Osteocyte (in vitro differentiated cells): Measurements from ENCODE around the gene RPL10. TPM values are rescaled to one million over a fixed set of nuclear protein-coding genes. Genes with fewer than 3 reads are reported as not detected.
"Not testable (repeated sequence)": the region's sequence is repeated elsewhere in the genome, so short reads cannot be mapped to it uniquely, and the experiment has no call there.

Experiments used
- DNase-seq: peaks from one replicate; pipeline ENCODE4 v3.0.0; 2021; ENCODE audit warnings: mixed read lengths; ENCODE audit not compliant: unreplicated experiment; ENCODE audit errors: extremely low spot score
- H3K27ac Mint-ChIP-seq: one replicate; pipeline ENCODE4 v1.8.0; 2021; ENCODE audit warnings: mild to moderate bottlenecking, mixed read lengths; ENCODE audit not compliant: unreplicated experiment
- H3K27me3 Mint-ChIP-seq: one replicate; pipeline ENCODE4 v1.8.0; 2021; ENCODE audit warnings: mixed read lengths; ENCODE audit not compliant: unreplicated experiment
- H3K36me3 Mint-ChIP-seq: one replicate; pipeline ENCODE4 v1.8.0; 2021; ENCODE audit warnings: mixed read lengths; ENCODE audit not compliant: unreplicated experiment
- H3K4me1 Mint-ChIP-seq: one replicate; pipeline ENCODE4 v1.8.0; 2021; ENCODE audit warnings: mixed read lengths; ENCODE audit not compliant: unreplicated experiment
- H3K4me3 Mint-ChIP-seq: one replicate; pipeline ENCODE4 v1.8.0; 2021; ENCODE audit warnings: mild to moderate bottlenecking, moderate library complexity, mixed read lengths; ENCODE audit not compliant: unreplicated experiment
- H3K9me3 Mint-ChIP-seq: one replicate; pipeline ENCODE4 v1.8.0; 2021; ENCODE audit warnings: mixed read lengths; ENCODE audit not compliant: unreplicated experiment
- total RNA-seq: library from RNA; stranded (reverse); gene quantifications from 2 replicates; pipeline ENCODE4 v1.2.1, GENCODE V29; 2021
- TF ChIP-seq, protein P1 (sequence below): fragments of 200-600 bp; sonication (generic); IDR thresholded peaks from 2 replicates; pipeline ENCODE4 v1.5.0; 2021; ENCODE audit warnings: antibody characterized with exemption, mild to moderate bottlenecking, moderate library complexity

Gene RPL10
- total RNA-seq, 1 donor from 2014 or later: 2,857 TPM

GRCh38 chrX:154389812-154390747 lies 8.1 kb upstream of the RPL10 start:
- H3K4me3 Mint-ChIP-seq, H3K36me3 Mint-ChIP-seq, H3K27me3 Mint-ChIP-seq, H3K9me3 Mint-ChIP-seq, H3K4me1 Mint-ChIP-seq, DNase-seq, H3K27ac Mint-ChIP-seq: not testable (repeated sequence)

- peaks cover 15% of the 10 kb centered on the region for H3K4me1 Mint-ChIP-seq
- H3K4me3 Mint-ChIP-seq, DNase-seq, H3K27me3 Mint-ChIP-seq, H3K9me3 Mint-ChIP-seq, H3K27ac Mint-ChIP-seq: not testable (repeated sequence)
- peaks cover 13% of the 10 kb centered on the region for H3K36me3 Mint-ChIP-seq
Measured at GRCh38 chrX:154396363-154396762, 1.8 kb upstream of the RPL10 start.

GRCh38 chrX:154396973-154397887 lies 947 bp upstream of the RPL10 start:
- peaks cover 15% of the 10 kb centered on the region for H3K4me1 Mint-ChIP-seq
- H3K36me3 Mint-ChIP-seq: peaks cover 13% of the 10 kb centered on the region
- H3K9me3 Mint-ChIP-seq: no peaks in the 10 kb centered on the region
- H3K27me3 Mint-ChIP-seq: no peaks in the 10 kb centered on the region
- TF ChIP-seq, protein P1, sequence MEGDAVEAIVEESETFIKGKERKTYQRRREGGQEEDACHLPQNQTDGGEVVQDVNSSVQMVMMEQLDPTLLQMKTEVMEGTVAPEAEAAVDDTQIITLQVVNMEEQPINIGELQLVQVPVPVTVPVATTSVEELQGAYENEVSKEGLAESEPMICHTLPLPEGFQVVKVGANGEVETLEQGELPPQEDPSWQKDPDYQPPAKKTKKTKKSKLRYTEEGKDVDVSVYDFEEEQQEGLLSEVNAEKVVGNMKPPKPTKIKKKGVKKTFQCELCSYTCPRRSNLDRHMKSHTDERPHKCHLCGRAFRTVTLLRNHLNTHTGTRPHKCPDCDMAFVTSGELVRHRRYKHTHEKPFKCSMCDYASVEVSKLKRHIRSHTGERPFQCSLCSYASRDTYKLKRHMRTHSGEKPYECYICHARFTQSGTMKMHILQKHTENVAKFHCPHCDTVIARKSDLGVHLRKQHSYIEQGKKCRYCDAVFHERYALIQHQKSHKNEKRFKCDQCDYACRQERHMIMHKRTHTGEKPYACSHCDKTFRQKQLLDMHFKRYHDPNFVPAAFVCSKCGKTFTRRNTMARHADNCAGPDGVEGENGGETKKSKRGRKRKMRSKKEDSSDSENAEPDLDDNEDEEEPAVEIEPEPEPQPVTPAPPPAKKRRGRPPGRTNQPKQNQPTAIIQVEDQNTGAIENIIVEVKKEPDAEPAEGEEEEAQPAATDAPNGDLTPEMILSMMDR: no peak
- DNase-seq: no peak
- H3K27ac Mint-ChIP-seq: peak overlapping the region; percentile 99
- peak overlapping the region; percentile 97 for H3K4me3 Mint-ChIP-seq

GRCh38 chrX:154398668-154399526 lies 720 bp downstream of the RPL10 start:
- H3K27me3 Mint-ChIP-seq: no peaks in the 10 kb centered on the region
- H3K4me3 Mint-ChIP-seq: peak overlapping the region; percentile 97

DNA sequence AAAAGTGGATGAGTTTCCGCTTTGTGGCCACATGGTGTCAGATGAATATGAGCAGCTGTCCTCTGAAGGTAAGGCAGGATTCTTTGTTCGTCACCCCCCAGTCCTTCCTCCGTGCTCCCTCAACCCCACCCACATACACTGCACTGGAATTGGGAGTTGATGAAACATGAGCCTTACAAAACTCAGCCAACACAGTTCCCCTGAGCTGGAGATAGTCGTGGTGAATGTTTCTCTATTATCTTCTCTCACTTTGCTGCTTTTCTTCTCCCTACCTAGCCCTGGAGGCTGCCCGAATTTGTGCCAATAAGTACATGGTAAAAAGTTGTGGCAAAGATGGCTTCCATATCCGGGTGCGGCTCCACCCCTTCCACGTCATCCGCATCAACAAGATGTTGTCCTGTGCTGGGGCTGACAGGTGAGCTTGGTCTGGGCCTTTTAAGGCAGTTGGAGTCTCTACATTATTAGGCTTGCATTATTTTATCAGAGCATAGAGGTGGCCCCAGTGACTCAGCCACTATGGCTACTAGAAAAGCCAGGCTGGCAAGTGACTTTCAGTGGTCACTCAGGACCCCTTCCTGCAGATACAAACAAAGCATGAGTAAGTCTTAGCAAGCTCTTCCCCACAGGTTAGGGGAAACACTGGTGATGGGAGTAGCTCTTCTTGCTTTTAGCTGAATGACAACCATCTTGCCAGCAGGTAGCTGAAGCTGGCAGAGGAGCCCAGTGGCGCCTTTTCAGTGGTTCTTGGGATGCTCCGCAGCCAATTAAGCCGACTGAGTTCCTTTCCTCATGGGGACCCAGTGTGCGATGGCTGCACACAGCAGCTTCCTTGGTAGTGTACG lies 1.6 kb downstream of the RPL10 start:
- peaks cover 15% of the 10 kb centered on the region for H3K36me3 Mint-ChIP-seq
- peak overlapping the region; percentile 99 for H3K27ac Mint-ChIP-seq
- DNase-seq: no peak
- peaks cover 15% of the 10 kb centered on the region for H3K4me1 Mint-ChIP-seq
- no peaks in the 10 kb centered on the region for H3K27me3 Mint-ChIP-seq
- H3K4me3 Mint-ChIP-seq: peak overlapping the region; percentile 97
- TF ChIP-seq, protein P1: no peak
- H3K9me3 Mint-ChIP-seq: no peaks in the 10 kb centered on the region

More at GRCh38 chrX:154398668-154399526, 720 bp downstream of the RPL10 start:
- H3K9me3 Mint-ChIP-seq: no peaks in the 10 kb centered on the region
- peaks cover 15% of the 10 kb centered on the region for H3K4me1 Mint-ChIP-seq
- TF ChIP-seq, protein P1: peak; percentile 79
- peak overlapping the region; percentile 99 for H3K27ac Mint-ChIP-seq
- peak; percentile 94 for DNase-seq
- H3K36me3 Mint-ChIP-seq: peaks cover 13% of the 10 kb centered on the region

DNA sequence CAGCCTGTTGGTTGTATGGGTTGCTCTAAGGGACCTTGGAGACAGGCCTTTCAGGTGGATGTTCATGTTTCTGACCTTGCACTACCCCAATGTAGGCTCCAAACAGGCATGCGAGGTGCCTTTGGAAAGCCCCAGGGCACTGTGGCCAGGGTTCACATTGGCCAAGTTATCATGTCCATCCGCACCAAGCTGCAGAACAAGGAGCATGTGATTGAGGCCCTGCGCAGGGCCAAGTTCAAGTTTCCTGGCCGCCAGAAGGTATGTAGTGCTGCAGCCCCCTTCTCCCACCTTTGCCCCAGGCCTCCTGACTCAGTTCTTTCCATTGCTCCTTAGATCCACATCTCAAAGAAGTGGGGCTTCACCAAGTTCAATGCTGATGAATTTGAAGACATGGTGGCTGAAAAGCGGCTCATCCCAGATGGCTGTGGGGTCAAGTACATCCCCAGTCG lies 2.2 kb downstream of the RPL10 start:
- Mint-ChIP-seq H3K4me3 (peak overlapping the region; percentile 97), H3K4me1 (peaks cover 15% of the 10 kb centered on the region), H3K36me3 (peaks cover 15% of the 10 kb centered on the region)
- not testable (repeated sequence) for H3K9me3 Mint-ChIP-seq, H3K27ac Mint-ChIP-seq, DNase-seq, H3K27me3 Mint-ChIP-seq
